CD14-positive monocyte (primary cell): ENCODE results near the gene MLEC. TPM values are rescaled to one million over a fixed set of nuclear protein-coding genes. Genes with fewer than 3 reads are reported as not detected.
A peak's percentile ranks its signal among the peaks of the same experiment; 100 is the strongest.

Experiments
- DNase-seq, 3 donors: peaks; one replicate each; pipeline ENCODE4 v3.0.0-alpha.2; 2011 to 2022
- H2AFZ ChIP-seq: 2 replicates; pipeline ENCODE4 v1.6.0; 2012; ENCODE audit warnings: mild to moderate bottlenecking, low read depth, low read length, inconsistent platforms; ENCODE audit not compliant: insufficient read depth, poor library complexity, severe bottlenecking
- H3K27ac ChIP-seq, 2 donors: 1 replicate in 1 of 2; 2 replicates in 1 of 2; pipeline ENCODE4 v1.5.1; 2012 to 2013; ENCODE audit warnings: low read length in 2 of 2, control low read depth in 1 of 2, inconsistent platforms in 1 of 2, low read depth in 1 of 2, mild to moderate bottlenecking in 1 of 2
- H3K27me3 ChIP-seq, 2 donors: one replicate each; pipeline versions ENCODE4 v1.6.0 to v1.6.1; 2011 to 2013; ENCODE audit warnings: low read length in 2 of 2; ENCODE audit not compliant: control insufficient read depth in 2 of 2, insufficient read depth in 2 of 2
- H3K36me3 ChIP-seq, 2 donors: replicated peaks in 1 of 2; 1 replicate in 1 of 2; 2 replicates in 1 of 2; pipeline versions ENCODE4 v1.5.1 to v1.6.1; 2012 to 2013; ENCODE audit warnings: low read length in 2 of 2, control low read depth in 1 of 2, inconsistent platforms in 1 of 2, mild to moderate bottlenecking in 1 of 2; ENCODE audit not compliant: insufficient read depth in 2 of 2, control insufficient read depth in 1 of 2
- H3K4me1 ChIP-seq, 2 donors: 1 replicate in 1 of 2; 2 replicates in 1 of 2; pipeline versions ENCODE4 v1.5.1 to v1.6.1; 2012 to 2013; ENCODE audit warnings: low read length in 2 of 2, control low read depth in 1 of 2, inconsistent platforms in 1 of 2, mild to moderate bottlenecking in 1 of 2, moderate library complexity in 1 of 2; ENCODE audit not compliant: insufficient read depth in 2 of 2, control insufficient read depth in 1 of 2
- H3K4me2 ChIP-seq: replicated peaks from 2 replicates; pipeline ENCODE3; 2012; ENCODE audit warnings: low read length, moderate library complexity, mild to moderate bottlenecking; ENCODE audit not compliant: poor library complexity, severe bottlenecking; ENCODE audit errors: extremely low read depth
- H3K4me3 ChIP-seq, 3 experiments: fragments of 200-600 bp in 1 of 3; sonication (generic) in 1 of 3; replicated peaks in 1 of 3; 1 replicate in 2 of 3; 2 replicates in 1 of 3; pipeline ENCODE4 v1.5.1; 2011 to 2013; ENCODE audit warnings: low read length in 3 of 3, mild to moderate bottlenecking in 3 of 3, control low read depth in 2 of 3, low read depth in 2 of 3, inconsistent platforms in 1 of 3, moderate library complexity in 1 of 3
- H3K79me2 ChIP-seq: 2 replicates; pipeline ENCODE4 v1.6.0; 2012; ENCODE audit warnings: mild to moderate bottlenecking, control low read depth, inconsistent platforms, low read length, moderate library complexity; ENCODE audit not compliant: insufficient read depth
- H3K9ac ChIP-seq: 2 replicates; pipeline ENCODE4 v1.6.0; 2017; ENCODE audit warnings: low read length, mild to moderate bottlenecking; ENCODE audit not compliant: insufficient read depth, poor library complexity, severe bottlenecking
- H3K9me3 ChIP-seq, 2 donors: replicated peaks in 1 of 2; 1 replicate in 1 of 2; 2 replicates in 1 of 2; pipeline versions ENCODE4 v1.5.1 to v1.6.1; 2012 to 2013; ENCODE audit warnings: low read length in 2 of 2, control low read depth in 1 of 2; ENCODE audit not compliant: control insufficient read depth in 1 of 2, insufficient read depth in 1 of 2
- H4K20me1 ChIP-seq: 2 replicates; pipeline ENCODE4 v1.6.0; 2012; ENCODE audit warnings: mild to moderate bottlenecking, low read length, control low read depth, moderate library complexity; ENCODE audit not compliant: insufficient read depth
- H3K27ac Mint-ChIP-seq, 7 donors: one replicate each; pipeline ENCODE4 v1.8.0; 2020; ENCODE audit warnings: mild to moderate bottlenecking in 7 of 7, mixed read lengths in 7 of 7, moderate library complexity in 6 of 7, inconsistent platforms in 2 of 7
- H3K27me3 Mint-ChIP-seq, 3 donors: one replicate each; pipeline ENCODE4 v1.8.0; 2021 to 2022; ENCODE audit warnings: low read depth in 3 of 3, mild to moderate bottlenecking in 3 of 3, mixed read lengths in 3 of 3, moderate library complexity in 3 of 3, inconsistent platforms in 1 of 3
- H3K36me3 Mint-ChIP-seq, 2 donors: one replicate each; pipeline ENCODE4 v1.8.0; 2020; ENCODE audit warnings: mixed read lengths in 2 of 2, inconsistent platforms in 1 of 2, mild to moderate bottlenecking in 1 of 2
- H3K4me1 Mint-ChIP-seq: one replicate; pipeline ENCODE4 v1.8.0; 2020; ENCODE audit warnings: mild to moderate bottlenecking, mixed read lengths
- H3K4me3 Mint-ChIP-seq, 2 donors: one replicate each; pipeline ENCODE4 v1.8.0; 2020; ENCODE audit warnings: mild to moderate bottlenecking in 2 of 2, mixed read lengths in 2 of 2, moderate library complexity in 1 of 2
- H3K9me3 Mint-ChIP-seq, 7 donors: one replicate each; pipeline ENCODE4 v1.8.0; 2020 to 2022; ENCODE audit warnings: mixed read lengths in 7 of 7, mild to moderate bottlenecking in 6 of 7, moderate library complexity in 6 of 7, inconsistent platforms in 2 of 7
- CTCF ChIP-seq: fragments of 200-600 bp; IDR thresholded peaks from one replicate; pipeline ENCODE4 v1.8.0; 2022; ENCODE audit warnings: antibody characterized with exemption, mild to moderate bottlenecking
- WGBS: methylation state at CpG from one replicate; pipeline ENCODE4 v1.1.5; 2013; ENCODE audit warnings: missing lambda C conversion rate; ENCODE audit not compliant: insufficient coverage; 5-methylcytosine and 5-hydroxymethylcytosine counted together
- intact Hi-C, 2 donors: fragments of 100-400 bp; cut with micrococcal nuclease; formaldehyde crosslinking; loops; one replicate each; pipeline versions ENCODE4 v1.15.0 to v1.15.1; 2023
- polyA plus RNA-seq, 3 donors: library from polyadenylated mRNA; depleted of rRNA in 1 of 3; unstranded in 2 of 3; stranded (reverse) in 1 of 3; fragments of 300-500 nt in 2 of 3; fragments of >200 nt in 1 of 3; fragmentation: Illumina TruSeq in 2 of 3; gene quantifications; 1 replicate in 2 of 3; 2 replicates in 1 of 3; pipeline ENCODE4 v1.2.3, GENCODE V29; 2012 to 2021

MLEC gene
- polyA plus RNA-seq, 3 donors: 10.9 to 79.5 (median 65.3) TPM

- no peak overlapping the region for H3K27ac ChIP-seq
- Mint-ChIP-seq H3K36me3 (no peaks in the 10 kb centered on the region), H3K4me1 (peaks cover 9% of the 10 kb centered on the region), H3K27me3 (peaks cover 0 to 8% (median 5%) of the 10 kb centered on the region in 3 donors), H3K4me3 (no peak overlapping the region), H3K9me3 (peaks cover 0 to 1% (median 0%) of the 10 kb centered on the region in 7 donors), H3K27ac (no peak overlapping the region)
- intact Hi-C loops: no loop called here
- H3K9me3 ChIP-seq: no peaks in the 10 kb centered on the region
- H3K9ac ChIP-seq: no peak overlapping the region
- H3K79me2 ChIP-seq: no peaks in the 10 kb centered on the region
- H2AFZ ChIP-seq: no peak overlapping the region
- H3K27me3 ChIP-seq: no peaks in the 10 kb centered on the region
- no peak overlapping the region for H3K4me2 ChIP-seq
- TF ChIP-seq CTCF: no peak
- DNase-seq: no peak
- H3K4me1 ChIP-seq: peaks cover 6 to 9% of the 10 kb centered on the region in 2 donors
- no peak overlapping the region for H3K4me3 ChIP-seq
- no peaks in the 10 kb centered on the region for H4K20me1 ChIP-seq
- no peaks in the 10 kb centered on the region for H3K36me3 ChIP-seq
- WGBS: 100% methylated on average over 5 of the region's 5 CpGs
Observed at GRCh38 chr12:120670667-120671066, 16.3 kb upstream of the MLEC start.

- H4K20me1 ChIP-seq: no peaks in the 10 kb centered on the region
- no peak overlapping the region for H3K27ac ChIP-seq
- no peak overlapping the region for H3K4me2 ChIP-seq
- DNase-seq: peak in 2 of 3 donors; percentile 35 to 42
- Mint-ChIP-seq H3K9me3 (peaks cover 0 to 1% (median 0%) of the 10 kb centered on the region in 7 donors), H3K27me3 (peaks cover 0 to 5% (median 3%) of the 10 kb centered on the region in 3 donors), H3K4me1 (peaks cover 24% of the 10 kb centered on the region), H3K4me3 (peak overlapping the region in 1 of 2 donors; percentile 26), H3K36me3 (no peaks in the 10 kb centered on the region), H3K27ac (peak overlapping the region in 3 of 7 donors; percentile 47 to 68 (median 61))
- H3K27me3 ChIP-seq: no peaks in the 10 kb centered on the region
- intact Hi-C loops: no loop called here
- H2AFZ ChIP-seq: no peak overlapping the region
- H3K9ac ChIP-seq: no peak overlapping the region
- H3K79me2 ChIP-seq: no peaks in the 10 kb centered on the region
- H3K4me1 ChIP-seq: peaks cover 20 to 31% of the 10 kb centered on the region in 2 donors
- no peak for TF ChIP-seq CTCF
- 33% methylated on average over 3 of the region's 6 CpGs for WGBS
- no peak overlapping the region for H3K4me3 ChIP-seq
- no peaks in the 10 kb centered on the region for H3K9me3 ChIP-seq
- H3K36me3 ChIP-seq: no peaks in the 10 kb centered on the region
Observed at GRCh38 chr12:120674097-120674636, 12.8 kb upstream of the MLEC start.
